GM19328 (cell line): Measurements from ENCODE around the gene ARHGEF4.

ENCODE experiments used
- ATAC-seq: cut with Tn5 transposase; IDR thresholded peaks from one replicate; pipeline ENCODE4 v1.9.1; 2021; ENCODE audit warnings: mild to moderate bottlenecking, moderate library complexity; ENCODE audit not compliant: unreplicated experiment

ARHGEF4 gene

DNA sequence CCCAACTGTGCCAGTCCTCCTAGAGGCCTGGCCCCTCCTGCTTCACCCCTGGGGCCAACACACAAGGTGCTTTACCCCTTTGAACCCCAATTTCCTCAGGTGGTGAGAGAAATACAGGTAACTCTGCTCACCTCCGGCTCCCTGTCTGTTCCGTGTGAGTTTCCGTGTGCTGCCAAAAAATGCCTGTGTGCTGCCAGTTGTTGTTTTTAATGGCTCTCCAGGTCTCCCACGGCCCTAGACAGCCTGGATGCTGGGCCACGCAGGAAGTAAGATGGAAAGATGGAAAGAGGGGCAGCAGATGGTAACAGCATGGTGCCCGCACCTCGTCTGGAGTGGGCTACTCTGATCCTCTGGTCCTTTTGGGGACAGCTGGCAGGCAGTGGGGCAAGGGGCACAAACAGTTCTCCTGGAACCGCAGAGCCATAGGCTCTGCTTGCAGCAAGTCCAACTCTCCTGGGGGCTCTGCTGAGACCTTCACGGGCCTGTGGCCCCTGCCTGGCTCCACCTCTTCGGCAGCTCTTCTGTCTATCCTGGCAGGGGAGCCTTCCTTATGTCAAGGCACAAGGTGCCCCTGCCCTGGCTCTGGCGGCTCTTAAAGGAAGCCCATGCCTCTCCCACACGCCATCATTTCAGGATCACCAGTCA is 4.3 kb upstream of the ARHGEF4 start:
- no peak for ATAC-seq

DNA sequence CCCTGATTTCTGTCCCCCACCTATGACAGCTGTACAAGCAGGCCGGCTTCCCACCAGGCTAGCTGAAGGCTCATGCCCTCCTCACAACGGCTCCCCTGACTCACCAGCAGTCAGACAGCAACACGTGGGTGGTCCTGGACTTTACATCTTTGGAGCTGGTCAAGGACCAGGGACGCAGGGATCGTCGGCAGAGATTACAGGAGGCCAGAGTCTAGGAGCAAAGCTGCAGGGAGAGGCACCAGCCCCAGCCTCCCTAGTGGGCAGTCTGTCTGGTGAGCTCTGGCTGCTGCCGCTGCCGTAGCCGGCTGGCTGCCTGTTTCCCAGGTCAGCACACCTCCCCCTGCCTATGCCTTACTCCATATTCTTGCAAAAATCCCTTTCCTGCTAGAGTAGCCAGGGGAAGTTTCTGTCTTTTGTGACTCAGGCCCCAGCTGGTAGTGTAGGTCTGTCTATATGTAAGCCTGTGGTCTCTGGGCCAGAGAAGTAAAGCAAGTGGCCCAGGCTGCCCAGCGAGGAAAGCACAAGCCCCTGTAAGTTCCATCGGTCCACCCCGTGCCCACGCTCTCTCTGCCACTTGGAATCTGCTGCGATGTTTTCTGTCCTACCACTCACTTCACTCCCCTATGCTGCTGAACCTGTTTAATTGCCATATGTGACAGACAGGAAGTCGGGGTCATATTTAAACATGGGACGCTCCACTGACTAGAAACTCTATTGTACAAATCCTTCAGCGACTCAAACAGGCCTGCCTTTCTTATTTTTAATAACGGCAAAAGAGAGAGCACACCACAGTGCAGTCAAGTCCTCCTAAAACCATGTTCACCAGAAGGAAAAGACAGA is 2.4 kb upstream of the ARHGEF4 start:
- no peak for ATAC-seq

GRCh38 chr2:130834931-130835765 is 1.6 kb upstream of the ARHGEF4 start:
- no peak for ATAC-seq

GRCh38 chr2:130835766-130836015 is 1.0 kb upstream of the ARHGEF4 start:
- no peak for ATAC-seq

- ATAC-seq = no peak
These were observed 579 bp downstream of the ARHGEF4 start for GRCh38 chr2:130837175-130837810.

DNA sequence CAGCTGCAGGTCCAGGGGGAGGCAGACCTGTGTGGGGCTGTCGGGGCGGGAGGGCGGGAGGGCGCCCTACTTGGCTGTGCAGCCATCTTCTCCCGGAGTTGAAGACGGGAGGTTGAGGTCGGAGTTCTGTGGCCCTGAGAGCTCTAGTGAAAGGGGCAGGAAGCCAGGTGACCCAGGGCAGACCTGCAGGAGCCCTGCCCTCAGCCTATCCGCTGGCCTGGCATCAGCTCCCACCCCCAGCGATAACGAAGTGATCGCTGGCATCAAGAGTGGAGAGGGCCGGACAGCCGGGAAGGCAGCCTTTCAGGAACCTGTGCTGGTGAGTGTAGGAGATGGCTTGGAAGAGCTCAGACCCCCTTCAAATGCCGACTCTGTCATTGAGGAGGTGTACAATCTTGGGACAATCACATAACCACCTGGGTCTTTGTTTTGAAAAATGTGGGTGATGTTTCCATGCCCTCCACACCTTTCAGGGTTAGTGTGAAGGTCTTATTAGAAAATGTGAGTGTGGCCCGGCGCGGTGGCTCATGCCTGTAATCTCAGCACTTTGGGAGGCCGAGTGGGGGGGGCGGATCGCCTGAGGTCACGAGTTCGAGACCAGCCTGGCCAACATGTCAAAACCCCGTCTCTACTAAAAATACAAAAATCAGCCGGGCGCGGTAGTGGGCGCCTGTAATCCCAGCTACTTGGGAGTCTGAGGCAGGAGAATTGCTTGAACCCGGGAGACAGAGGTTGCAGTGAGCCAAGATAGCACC is 1.3 kb downstream of the ARHGEF4 start:
- ATAC-seq = no peak

DNA sequence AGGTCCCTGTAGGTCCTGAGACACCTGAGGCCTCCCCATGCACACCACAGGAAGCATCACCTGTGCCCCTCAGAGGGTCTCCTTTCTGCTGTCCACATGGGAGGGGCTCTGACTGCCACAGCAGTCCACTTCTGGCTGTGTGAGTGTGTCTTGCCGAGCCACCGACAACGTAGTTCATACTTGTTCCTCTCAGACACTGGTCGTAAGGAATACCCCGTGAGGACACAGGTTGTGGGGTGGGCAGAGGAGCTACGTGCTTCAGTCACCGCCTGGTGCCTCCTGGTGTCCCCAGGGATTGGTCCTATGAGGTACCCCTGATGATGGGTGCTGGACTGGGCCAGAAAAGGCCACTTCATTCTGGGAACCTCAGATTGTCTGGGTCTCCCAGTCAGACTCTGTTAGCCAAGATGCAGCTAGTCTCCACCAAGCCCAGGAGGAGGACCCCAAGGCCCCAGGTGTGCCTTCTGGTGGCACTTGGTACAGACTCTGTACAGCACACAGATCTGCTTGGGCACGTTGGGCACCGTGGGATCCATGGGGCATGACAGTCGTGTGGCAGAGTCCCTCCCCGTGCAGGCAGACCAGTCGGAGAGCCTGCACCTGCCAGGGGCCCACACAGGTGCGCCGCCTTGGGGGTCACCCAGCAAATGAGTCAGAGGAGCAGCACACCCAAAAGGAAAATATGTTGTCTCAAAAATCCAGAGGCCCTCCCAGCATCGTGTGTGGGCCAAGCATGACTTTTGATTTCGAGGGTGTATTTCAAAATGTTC is 2.5 kb downstream of the ARHGEF4 start:
- ATAC-seq = no peak

DNA sequence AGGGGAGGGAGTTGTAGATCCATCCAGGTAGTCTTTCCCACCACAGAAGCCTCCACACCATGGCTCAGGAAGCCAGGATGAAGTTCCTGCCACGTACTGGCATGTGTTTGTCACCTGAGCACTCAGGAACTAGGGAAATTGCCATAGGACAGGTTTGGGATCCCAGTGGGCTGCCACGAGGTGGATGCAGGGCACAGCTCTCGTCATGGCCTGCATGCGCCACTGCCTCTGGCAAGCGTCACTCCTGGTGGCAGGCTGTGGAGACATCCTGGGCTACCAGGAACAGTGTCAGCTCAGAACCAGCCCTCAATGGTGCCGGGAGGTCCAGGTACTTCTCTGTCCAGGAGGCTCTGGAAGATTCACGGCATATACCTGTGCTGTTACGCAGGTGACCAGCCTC is 3.8 kb downstream of the ARHGEF4 start:
- ATAC-seq = no peak

- no peak for ATAC-seq
These were observed 5.1 kb downstream of the ARHGEF4 start for GRCh38 chr2:130841741-130842365.

DNA sequence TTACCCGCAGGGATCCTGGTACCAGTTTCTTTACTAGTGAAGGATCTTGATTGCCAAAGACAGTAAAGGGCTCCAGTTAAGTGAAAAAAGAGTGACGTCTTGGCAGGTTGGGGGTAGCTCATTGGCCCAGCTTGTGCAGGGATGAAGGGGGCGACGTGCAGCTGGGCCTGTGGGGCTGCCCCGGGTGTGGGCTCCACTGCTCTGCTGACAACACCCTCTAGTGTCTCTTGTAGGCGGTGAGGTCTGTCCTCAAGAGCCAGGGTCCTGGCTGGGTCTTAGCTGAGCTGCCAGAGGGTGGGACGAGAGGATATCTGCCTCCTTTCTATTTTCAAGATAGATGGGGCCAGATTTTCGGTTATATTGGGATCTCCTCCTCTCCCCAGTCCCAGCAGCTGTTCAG is 6.1 kb downstream of the ARHGEF4 start:
- no peak for ATAC-seq

DNA sequence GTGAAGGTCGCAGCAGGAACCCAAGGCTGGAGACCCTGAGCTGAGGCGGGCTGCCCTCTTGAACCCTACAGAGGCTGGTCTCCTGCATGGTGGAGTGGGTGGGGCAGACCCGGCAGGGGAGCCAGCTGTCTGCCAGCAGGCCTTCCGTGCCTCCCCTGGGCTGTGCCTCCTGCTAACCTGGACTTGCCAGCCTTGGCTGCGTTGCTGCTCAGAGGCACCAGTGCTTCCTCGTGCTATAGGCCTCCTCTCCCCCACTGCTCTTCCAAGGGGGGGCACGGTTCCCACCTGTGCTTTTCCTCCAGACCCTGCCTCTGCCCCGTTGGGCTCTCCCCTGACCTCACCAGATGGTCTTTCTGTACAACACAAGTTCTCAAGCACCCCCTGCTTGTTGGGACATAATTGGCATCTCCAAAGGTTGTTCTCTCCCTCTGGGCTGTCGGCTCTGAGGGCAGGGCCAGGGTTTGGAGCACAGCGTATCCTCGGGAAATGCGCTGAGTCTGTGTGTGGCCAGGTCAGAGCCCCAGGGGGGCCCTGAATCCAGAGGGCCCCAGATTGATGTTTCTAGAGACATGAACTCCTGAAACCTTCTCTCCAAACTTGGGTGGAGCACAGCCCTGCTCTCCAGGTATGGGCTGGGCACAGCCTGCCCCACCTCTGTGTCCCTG is 6.7 kb downstream of the ARHGEF4 start:
- no peak for ATAC-seq

- no peak for ATAC-seq
These were observed 7.4 kb downstream of the ARHGEF4 start for GRCh38 chr2:130844161-130844560.

GRCh38 chr2:130845505-130846085 is 8.9 kb downstream of the ARHGEF4 start:
- no peak for ATAC-seq

DNA sequence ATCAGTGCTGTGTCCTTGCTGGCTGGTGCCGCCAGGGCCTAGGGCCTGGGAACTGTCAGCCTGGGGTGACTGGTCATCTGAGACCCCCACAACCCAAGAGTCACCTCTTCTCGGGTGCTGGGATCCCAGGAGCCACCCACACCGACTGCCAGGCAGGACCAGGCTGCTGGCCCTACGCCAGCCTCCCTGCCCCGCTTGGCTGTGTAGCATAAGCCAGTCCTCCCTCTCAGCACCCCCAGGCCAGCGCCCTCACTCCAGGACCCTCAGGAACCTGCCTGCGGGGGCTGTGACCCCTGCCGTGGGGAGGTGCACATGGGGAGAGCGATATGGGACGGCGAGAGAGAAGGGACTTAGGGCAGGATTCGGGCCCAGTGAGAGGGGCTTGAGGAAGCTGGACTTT is 9.5 kb downstream of the ARHGEF4 start:
- ATAC-seq = no peak

GRCh38 chr2:130846686-130847375 is 10.1 kb downstream of the ARHGEF4 start:
- no peak for ATAC-seq

GRCh38 chr2:130847776-130848525 is 11.2 kb downstream of the ARHGEF4 start:
- ATAC-seq = no peak

DNA sequence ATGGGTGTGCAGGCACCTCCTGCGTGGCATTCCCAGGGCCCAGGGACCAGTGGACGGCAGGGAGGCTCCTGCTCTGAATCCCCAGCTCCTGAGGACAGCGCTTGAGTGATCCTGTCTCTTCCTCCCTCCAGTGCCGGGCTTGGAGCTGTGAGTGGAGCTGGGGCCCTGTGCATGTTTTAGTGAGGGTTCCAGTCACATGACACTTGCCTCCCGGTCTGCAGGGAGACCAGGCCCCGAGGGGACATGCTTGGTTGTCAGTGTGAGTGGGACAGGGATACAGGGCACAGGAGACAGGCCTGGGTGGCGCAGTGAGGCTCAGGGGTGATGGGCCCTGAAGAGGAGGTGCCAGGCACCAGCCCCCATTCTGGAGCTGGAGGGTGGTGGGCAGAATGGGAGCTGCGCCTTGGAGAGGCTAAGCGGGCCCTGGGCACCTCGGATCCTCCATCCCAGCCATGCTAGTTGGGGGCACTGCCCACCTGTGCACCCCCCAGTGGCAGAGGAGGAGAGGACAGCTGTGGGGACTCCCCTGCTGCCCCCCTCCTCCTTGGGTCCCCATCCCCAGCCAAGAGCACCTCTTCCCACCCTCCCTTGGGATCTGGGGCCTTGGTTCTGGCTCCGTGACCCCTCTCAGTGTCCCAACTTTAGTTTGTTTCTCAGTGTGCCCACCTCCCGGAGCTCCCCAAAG is 12.0 kb downstream of the ARHGEF4 start:
- ATAC-seq = no peak
